SK-MEL-5 (cell line): ENCODE measurements around the gene DNAH6. TPM values are rescaled to one million over a fixed set of nuclear protein-coding genes. Genes with fewer than 3 reads are reported as not detected.
"Not testable (repeated sequence)": the region's sequence is repeated elsewhere in the genome, so short reads cannot be mapped to it uniquely, and the experiment has no call there.

Source experiments
- DNase-seq: peaks from one replicate; pipeline ENCODE4 v3.0.0-alpha.2; 2016; ENCODE audit warnings: low read depth, low spot score
- in situ Hi-C: cut with HindIII; loops from 2 replicates; pipeline ENCODE4 v1.10.0; 2016; ENCODE audit warnings: low sequenced_read_pairs, high pct_unique_total_duplicates, low pct_unique_long_range_greater_than_20kb
- polyA plus RNA-seq, 2 experiments: library from polyadenylated mRNA; depleted of rRNA; stranded (reverse); fragments of >200 nt; gene quantifications; 2 replicates each; pipeline ENCODE4 v1.2.3, GENCODE V29; 2015
- total RNA-seq: library from RNA; depleted of rRNA; stranded (reverse); fragments of >200 nt; shearing (Covaris generic); gene quantifications from 2 replicates; pipeline ENCODE4 v1.2.3, GENCODE V29; 2014; rRNA removed

DNAH6 gene, protein sequence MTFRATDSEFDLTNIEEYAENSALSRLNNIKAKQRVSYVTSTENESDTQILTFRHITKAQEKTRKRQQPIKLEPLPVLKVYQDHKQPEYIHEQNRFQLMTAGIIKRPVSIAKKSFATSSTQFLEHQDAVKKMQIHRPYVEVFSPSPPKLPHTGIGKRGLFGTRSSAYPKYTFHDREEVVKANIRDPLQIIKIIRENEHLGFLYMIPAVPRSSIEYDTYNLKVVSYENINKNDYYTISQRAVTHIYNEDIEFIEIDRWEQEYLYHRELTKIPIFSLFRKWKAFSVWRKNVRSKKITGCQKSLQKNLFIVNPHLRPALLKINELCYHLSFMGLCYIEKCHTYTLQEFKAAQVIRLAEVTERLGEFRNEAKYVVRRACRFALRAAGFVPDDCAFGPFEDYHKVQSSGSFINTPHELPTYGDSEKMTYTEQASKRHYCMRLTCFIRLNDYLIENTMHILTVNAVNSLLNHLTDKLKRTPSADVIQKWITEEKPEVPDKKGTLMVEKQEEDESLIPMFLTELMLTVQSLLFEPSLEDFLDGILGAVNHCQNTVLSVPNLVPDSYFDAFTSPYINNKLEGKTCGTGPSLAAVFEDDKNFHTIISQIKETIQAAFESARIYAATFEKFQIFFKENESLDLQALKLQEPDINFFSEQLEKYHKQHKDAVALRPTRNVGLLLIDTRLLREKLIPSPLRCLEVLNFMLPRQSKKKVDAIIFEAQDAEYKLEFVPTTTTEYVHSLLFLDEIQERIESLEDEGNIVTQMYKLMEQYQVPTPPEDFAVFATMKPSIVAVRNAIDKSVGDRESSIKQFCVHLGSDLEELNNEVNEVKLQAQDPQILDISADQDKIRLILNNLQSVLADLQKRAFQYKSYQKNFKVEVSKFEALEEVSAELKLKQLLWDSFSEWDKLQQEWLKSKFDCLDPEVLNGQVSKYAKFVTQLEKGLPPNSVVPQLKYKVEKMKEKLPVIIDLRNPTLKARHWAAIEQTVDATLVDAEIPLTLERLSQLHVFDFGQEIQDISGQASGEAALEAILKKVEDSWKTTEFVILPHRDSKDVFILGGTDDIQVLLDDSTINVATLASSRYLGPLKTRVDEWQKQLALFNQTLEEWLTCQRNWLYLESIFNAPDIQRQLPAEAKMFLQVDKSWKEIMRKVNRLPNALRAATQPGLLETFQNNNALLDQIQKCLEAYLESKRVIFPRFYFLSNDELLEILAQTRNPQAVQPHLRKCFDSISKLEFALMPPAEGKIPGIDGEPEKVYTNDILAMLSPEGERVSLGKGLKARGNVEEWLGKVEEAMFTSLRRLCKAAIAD (N-terminal part only)
- 12.1 and 15.6 TPM in 2 replicates for total RNA-seq
- polyA plus RNA-seq (2015; cell fraction: cytosol; rRNA removed): 7.5 and 9.3 TPM in 2 replicates
- 8.6 and 10.6 TPM in 2 replicates for polyA plus RNA-seq (2015; cell fraction: nucleus; rRNA removed)

DNA sequence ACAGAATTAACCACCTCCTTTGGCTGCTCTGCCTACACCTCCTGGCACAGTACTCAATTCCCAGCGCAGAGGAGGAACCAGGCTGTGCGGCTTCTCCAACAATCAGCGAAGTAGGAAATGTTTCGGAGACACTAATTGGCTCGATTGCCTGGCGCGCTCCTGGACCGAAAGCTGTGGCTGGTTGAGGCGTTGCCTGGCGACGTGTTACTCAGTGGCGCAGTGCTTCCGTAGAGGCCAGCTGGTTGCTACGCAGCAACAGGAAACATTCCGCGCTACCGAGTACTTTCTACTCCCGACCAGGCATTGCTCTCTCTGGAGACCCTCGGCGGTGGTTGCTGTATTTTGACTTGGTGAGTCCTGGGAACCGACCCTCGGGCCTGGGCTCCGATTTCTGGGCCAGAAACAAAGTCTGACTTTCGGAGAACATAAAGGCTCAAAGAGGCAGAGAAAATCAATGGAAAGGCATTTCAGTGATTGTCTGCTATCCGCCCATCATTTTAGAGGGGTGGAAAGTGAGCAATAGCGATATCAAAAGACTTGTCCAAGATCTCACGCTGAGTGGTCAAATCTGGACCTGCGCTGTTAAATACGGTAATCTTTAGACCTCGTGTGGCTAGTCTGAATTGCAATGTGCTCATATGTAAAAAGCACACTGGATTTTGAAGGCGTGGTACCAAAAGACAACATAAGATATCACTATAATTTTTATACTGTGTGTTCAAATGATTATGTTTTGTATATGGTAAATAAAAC, at the start of gene DNAH6:
Gene DNAH6 (plus strand): TSS at position 265 of the 753 bp plus-strand sequence. CDS start 1,329 bp downstream, outside the sequence.
- DNase-seq: peak; percentile 95
- in situ Hi-C loops: no loop called here

DNA sequence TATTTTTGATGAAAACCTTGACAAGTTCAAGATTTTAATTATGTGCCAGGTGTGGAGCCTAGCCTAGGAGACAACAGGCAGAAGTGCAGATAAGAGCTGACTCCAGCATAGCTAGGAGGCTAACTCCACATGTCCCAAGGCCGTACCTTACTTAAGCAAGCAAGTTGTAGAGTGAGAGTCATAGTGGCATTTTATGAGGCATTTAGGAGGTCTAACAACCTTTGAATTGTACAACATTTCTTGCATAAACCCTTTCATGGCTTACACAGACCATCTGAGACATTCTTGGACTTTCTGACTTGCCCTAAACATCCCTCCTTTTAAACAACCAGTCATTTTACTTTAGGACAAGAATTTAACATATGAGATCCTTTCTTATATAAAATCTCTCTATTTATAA, 48.9 kb upstream of the DNAH6 start:
- in situ Hi-C loops: no loop called here

DNA sequence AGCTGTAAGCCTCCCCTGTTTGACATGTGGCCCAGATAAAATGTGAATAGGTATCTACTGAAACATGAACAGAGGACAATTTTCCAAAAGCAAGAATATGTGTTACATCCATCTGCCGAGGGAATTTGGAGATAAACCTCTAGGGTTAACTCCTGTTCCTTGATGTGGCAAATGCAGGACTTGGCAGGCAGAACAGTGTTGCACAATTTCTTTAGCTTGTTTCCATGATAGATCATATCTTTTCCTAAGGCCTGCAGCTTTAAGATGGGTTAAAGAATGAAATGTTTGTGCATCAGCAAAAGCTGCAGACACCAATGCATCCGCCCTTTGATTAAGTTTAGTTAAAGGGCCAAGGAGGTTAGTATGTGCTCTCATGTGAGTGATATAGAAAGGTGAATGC, 43.9 kb upstream of the DNAH6 start:
- in situ Hi-C loops, DNase-seq: not testable (repeated sequence)

More for the DNA sequence above, 48.9 kb upstream of the DNAH6 start:
- no peak for DNase-seq

DNA sequence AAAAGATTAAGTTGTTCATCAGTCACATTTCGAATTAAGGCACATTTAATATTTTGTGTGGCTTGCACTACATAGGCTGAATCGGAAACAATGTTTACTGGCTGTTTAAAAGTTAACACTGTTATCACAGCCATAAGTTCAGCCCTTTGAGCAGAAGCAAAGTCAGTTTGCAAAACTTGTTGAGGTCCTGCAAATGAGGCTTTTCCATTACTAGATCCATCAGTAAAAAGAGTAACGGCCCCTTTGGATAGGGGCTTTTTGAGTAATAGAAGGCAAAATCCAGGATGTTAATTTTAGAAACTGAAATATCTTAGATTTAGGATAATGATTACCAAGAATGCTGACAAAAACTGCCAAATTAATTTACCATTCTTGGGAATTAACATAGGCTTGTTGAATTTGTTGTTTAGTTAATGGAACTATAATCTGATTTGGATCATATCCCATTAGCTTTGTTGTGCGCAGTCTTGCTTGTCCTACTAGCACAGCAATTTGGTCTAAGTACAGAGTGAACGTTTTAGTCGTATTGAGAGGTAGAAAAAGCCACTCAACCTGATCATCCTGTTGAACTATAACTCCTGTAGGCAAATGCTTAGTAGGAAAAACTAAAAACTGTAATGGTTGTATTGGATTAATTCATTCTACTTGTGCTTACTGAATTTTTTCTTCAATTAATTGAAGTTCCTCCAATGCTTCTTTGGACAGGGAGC, 43.3 kb upstream of the DNAH6 start:
- no peak for DNase-seq
- in situ Hi-C loops: no loop called here

DNA sequence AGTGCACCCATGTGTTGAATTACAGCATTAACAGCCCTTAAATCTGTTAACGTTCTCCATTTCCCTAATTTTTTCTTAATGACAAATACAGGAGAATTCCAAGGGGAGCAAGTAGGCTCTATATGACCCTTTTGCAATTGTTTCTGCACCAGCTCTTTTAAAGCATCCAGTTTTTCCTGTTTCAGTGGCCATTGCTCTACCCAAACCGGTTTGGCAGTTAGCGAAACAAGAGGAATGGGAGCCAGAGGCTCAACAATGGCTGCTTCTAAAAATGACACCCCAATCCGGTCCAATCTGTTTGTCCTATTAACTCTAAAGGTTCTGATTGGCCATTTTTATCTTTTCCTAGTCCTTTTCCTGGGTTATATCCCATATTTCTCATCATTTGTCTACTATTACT, 42.1 kb upstream of the DNAH6 start:
- in situ Hi-C loops: no loop called here
- DNase-seq: no peak

DNA sequence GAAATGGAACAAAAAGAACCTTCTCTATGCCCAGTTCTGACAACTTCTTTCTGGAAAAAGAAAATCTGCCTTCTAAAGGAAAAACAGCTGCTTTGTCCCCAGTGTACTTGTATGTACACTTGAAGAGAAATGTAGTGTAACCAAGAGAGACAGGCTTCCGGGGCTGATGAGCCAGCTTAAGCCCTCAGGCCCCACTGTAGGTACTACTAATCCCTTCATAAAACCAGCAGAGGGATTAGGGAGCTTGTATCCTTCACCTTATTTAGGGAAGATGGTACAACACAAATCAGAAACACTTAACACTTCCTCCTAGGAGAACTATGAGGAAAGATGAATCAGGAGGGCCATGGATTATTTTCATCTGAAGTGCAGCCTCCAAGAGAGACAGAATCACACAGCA, 38.4 kb upstream of the DNAH6 start:
- no peak for DNase-seq
- in situ Hi-C loops: no loop called here

DNA sequence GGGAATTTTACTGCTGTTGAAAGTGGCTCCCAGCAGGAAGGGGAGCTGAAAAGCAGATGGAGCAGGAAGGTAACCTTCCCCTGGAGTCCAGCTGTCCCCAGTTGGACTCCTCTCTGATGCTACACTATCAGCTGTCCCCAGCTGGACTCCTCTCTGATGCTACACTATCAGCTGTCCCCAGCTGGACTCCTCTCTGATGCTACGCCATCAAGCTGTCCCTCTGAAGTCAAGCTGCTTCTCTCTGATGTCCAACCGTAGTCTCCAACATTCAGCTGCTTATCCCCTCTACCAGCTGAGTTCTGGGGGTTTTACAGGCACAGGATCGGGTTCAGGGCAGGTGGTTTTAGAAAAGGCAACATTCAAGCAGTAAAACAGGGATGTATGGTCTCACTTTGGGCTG, 37.4 kb upstream of the DNAH6 start:
- in situ Hi-C loops: no loop called here
- no peak for DNase-seq

DNA sequence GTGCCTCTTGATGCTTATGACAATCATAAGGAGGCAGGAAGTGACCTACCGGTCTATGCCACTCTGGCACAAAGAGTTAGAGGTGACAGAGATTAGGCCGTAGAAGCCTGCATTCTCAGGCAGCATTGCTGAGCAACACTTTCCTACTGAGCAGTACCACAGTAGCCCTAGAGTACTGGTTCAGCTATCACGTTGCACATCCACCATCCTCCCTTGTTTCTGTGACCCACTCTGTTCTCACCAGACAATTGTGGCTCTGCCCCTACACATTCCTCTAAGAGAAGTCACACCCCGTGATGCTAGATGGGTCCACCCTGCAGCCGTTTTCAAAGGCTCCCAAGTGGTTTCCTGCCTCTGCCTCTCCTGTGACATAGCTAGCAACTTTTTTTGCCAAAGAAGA, 34.6 kb upstream of the DNAH6 start:
- in situ Hi-C loops: no loop called here
- DNase-seq: peak; percentile 20

DNA sequence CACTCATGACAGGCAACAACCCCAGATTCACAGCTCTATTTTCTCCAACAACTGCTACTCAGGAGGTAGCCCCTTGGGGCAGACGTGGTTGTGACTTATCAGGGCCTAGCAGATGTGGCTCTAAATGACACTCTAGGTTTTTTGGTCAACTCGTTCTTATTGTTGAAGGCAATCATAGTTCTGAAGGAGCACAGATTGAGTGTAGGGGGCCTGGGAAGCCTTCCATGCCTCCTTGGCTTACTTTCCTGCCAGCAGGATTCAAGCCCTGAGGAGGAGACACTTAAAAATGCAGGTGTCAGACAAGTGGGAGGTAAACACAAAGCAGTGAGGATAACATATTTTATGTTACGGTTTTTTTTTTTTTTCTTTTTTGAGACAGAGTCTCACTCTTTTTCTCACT, 33.7 kb upstream of the DNAH6 start:
- in situ Hi-C loops: no loop called here
- DNase-seq: no peak

DNA sequence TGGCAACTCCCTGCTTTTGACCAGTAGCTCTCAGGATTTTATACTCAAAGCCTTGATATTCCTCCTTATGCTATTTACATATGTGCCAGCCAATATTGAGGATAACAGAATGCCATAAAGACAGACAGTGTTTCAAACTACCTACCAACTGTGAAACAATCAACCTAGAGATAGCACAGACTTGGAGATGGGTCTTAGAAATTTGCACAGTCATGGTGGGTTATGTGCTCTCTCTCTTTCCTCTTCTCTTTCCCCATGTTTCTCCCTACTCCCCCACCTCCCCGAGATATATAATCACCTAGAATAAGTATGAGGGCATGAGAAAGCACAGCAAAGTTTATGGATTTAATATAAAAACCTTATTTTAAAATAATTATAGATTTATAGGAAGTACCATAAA, 33.0 kb upstream of the DNAH6 start:
- no peak for DNase-seq
- in situ Hi-C loops: no loop called here

DNA sequence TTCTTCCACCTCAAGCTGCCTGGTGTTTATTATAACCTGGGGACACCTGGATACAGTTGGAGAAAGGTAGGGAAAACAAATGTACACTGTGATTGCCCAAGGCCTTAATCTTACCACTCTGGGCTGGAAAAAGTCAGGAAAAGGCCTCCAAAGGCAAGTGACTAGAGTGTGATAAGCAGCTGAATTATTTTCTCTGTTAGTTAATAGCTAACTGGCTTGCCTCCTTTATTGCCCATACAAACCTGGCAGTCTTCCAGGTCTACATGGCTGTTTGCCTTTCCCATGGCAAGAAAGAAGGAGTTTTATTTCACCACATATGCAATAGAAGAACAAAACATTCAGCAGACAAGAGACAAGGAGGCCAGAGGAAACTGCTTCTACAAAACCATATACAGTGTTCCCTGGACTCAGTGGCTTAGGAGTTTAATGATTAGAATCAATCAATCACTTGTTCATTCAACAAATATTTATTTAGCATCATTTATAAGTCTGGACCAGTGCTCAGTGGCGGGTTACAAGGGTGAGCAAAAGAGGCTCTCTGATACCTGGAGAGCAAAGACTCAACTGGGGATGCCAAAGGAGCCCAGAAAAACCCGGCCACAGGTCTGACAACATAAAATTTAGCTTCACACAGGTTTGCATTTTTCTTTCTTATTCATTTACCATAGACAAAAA, 29.7 kb upstream of the DNAH6 start:
- no peak for DNase-seq
- in situ Hi-C loops: no loop called here

DNA sequence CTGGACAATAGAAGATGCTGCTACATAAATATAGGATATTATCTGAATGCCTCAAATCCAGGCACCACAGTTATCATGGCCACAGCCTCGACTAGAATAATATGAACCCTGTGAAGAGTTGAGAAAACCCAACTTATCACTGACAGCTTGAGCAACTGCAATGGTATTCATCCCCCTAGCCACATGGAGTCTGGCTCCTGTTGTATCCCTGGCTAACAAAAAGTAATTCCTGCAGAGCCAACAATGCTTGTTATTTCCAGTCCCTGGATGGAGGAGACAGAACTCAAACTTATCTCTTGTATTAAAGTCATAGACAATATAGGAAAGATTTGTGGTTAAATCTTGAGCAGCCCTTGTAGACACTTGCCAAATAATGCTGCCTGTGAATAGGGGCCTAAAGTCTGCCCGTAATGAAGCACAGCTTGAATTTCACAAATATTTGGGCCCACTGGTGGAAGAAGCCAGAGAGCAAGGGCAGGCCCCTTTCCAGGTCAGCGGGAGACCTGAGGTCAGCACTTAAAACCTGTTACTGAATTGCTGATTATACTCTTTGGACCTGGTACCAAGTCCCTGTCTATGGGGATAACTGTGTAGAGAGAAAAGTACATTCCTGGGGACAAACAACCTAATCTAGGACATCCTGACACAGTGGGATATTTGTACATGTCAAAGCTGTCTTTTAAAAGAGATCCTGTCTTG, 28.9 kb upstream of the DNAH6 start:
- in situ Hi-C loops: no loop called here
- DNase-seq: no peak

DNA sequence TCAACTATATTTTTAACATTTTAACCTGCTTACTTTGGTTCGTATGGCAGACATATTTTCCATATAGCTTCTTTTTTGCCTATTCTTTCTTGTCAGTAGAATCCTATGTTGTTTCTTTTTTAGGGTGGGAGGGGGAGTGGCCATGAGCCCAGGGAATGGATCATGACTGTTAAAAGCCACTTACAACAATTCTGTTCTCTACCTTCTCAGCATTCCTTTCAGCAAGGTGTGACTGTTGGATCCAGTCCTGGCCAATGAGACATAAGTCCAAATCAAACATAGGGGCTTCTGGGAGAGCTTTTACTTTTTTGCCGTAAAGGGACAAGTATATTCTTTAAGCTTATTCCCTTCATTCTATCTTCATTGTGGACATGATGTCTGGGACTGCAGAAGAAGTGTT, 25.0 kb upstream of the DNAH6 start:
- in situ Hi-C loops: no loop called here

DNA sequence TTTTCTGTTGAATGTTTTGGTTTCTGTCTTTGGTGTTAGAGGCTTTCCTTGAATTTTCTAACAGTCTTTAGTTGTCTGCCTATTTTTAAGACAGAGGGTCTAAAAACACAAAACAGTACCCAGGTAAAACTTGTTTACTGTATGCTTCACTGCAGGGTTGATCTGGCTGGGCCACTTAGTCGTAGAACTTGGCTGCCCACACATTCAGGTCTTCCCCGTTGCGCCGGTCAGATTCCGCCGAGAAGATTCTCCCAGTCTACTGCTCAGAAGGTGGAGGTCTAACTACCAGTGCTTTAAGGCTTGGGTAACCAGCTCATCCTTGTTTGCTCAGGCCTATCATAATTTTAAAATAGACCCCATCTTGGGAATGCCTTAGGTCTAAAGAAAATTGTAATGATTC, 24.6 kb upstream of the DNAH6 start:
- DNase-seq: no peak
- in situ Hi-C loops: no loop called here

More for the DNA sequence above, 25.0 kb upstream of the DNAH6 start:
- DNase-seq: no peak

DNA sequence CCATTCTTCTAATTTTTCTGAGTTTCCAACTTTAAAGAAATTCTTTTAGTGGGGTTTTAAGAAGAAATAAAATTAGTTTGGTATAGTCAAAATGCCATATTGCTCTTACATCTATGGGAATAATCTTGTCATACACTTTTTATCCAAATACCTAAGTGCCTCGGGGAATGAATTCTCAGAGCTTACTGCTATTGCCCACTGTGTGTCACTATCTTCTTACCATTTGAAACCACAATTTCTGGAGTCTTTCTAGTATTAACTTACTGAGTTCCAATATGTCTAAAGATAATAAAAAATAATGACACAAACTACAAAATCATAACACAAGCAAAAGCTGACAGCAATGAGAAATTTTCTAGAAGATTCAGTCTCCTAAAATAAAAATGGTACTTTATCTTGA, 23.7 kb upstream of the DNAH6 start:
- DNase-seq: peak; percentile 21

More for the DNA sequence above, 23.7 kb upstream of the DNAH6 start:
- in situ Hi-C loops: no loop called here
